Common myeloid progenitor, CD34-positive (primary cell): ENCODE data around the gene EVA1C.
"Not testable (repeated sequence)": the region's sequence is repeated elsewhere in the genome, so short reads cannot be mapped to it uniquely, and the experiment has no call there.

Source experiments
- CTCF ChIA-PET: fragments of 350-600 bp; sonication (Branson Sonifier 250); formaldehyde crosslinking; loops from one replicate; lab custom pipeline; 2021; ENCODE audit warnings: antibody characterized with exemption; lab: Charles Lee
- POLR2A ChIA-PET: fragments of 350-600 bp; sonication (Branson Sonifier 250); formaldehyde crosslinking; loops from one replicate; lab custom pipeline; 2021; ENCODE audit warnings: antibody characterized with exemption; lab: Charles Lee
- DNase-seq, 3 donors: peaks; one replicate each; pipeline versions ENCODE4 v3.0.0 to v3.0.0-alpha.2; 2013
- H3K27ac ChIP-seq, 2 experiments: 1 replicate in 1 of 2; 2 replicates in 1 of 2; pipeline ENCODE4 v1.7.0; 2013; ENCODE audit warnings: inconsistent platforms in 2 of 2, low read length in 2 of 2, mild to moderate bottlenecking in 2 of 2, low read depth in 1 of 2, moderate library complexity in 1 of 2; ENCODE audit not compliant: severe bottlenecking in 2 of 2, insufficient read depth in 1 of 2, poor library complexity in 1 of 2
- H3K27me3 ChIP-seq, 5 experiments: replicated peaks in 2 of 5; 1 replicate in 3 of 5; 2 replicates in 2 of 5; pipeline versions ENCODE4 v1.6.1 to v1.7.0; 2013; ENCODE audit warnings: low read length in 4 of 5, mild to moderate bottlenecking in 2 of 5, moderate library complexity in 2 of 5, inconsistent platforms in 1 of 5; ENCODE audit not compliant: insufficient read depth in 5 of 5, control insufficient read depth in 4 of 5
- H3K36me3 ChIP-seq, 4 experiments: 1 replicate in 2 of 4; 2 replicates in 2 of 4; pipeline versions ENCODE4 v1.6.1 to v1.7.0; 2013; ENCODE audit warnings: low read length in 3 of 4, control low read depth in 1 of 4, mild to moderate bottlenecking in 1 of 4; ENCODE audit not compliant: control insufficient read depth in 4 of 4, insufficient read depth in 4 of 4
- H3K4me1 ChIP-seq, 4 experiments: 1 replicate in 3 of 4; 2 replicates in 1 of 4; pipeline versions ENCODE4 v1.6.1 to v1.7.1; 2013; ENCODE audit warnings: low read length in 3 of 4, mild to moderate bottlenecking in 3 of 4, control low read depth in 1 of 4, inconsistent platforms in 1 of 4, moderate library complexity in 1 of 4; ENCODE audit not compliant: control insufficient read depth in 4 of 4, insufficient read depth in 4 of 4; ENCODE audit errors: control extremely low read depth in 1 of 4
- H3K4me3 ChIP-seq, 7 experiments: 1 replicate in 4 of 7; 2 replicates in 3 of 7; pipeline versions ENCODE4 v1.5.1 to v1.7.0; 2013; ENCODE audit warnings: mild to moderate bottlenecking in 7 of 7, low read length in 6 of 7, moderate library complexity in 6 of 7, inconsistent platforms in 2 of 7, low read depth in 2 of 7, control low read depth in 1 of 7; ENCODE audit not compliant: insufficient read depth in 4 of 7, control insufficient read depth in 1 of 7; ENCODE audit errors: extremely low read depth in 1 of 7
- H3K9me3 ChIP-seq, 5 experiments: 1 replicate in 4 of 5; 2 replicates in 1 of 5; pipeline versions ENCODE4 v1.6.1 to v1.7.1; 2013; ENCODE audit warnings: low read length in 4 of 5, mild to moderate bottlenecking in 2 of 5, inconsistent platforms in 1 of 5, low read depth in 1 of 5, moderate library complexity in 1 of 5; ENCODE audit not compliant: control insufficient read depth in 4 of 5, insufficient read depth in 2 of 5; ENCODE audit errors: control extremely low read depth in 1 of 5
- WGBS: methylation state at CpG from one replicate; pipeline ENCODE4 v1.1.5; 2013; ENCODE audit not compliant: insufficient coverage; 5-methylcytosine and 5-hydroxymethylcytosine counted together

EVA1C gene

GRCh38 chr21:32484706-32485380, 72.3 kb downstream of the EVA1C start:
- POLR2A ChIA-PET, result no interaction called here
- CTCF ChIA-PET, result no interaction called here
- H3K27me3 ChIP-seq, result no peaks in the 10 kb centered on the region
- H3K4me3 ChIP-seq, result peak overlapping the region in 4 of 7 experiments; percentile 29 to 48 (median 46)
- H3K4me1 ChIP-seq, result peaks cover 0 to 8% (median 7%) of the 10 kb centered on the region in 4 experiments
- DNase-seq, result peak; percentile 24 to 66 (median 56)
- no peaks in the 10 kb centered on the region for H3K36me3 ChIP-seq
- WGBS, result 48% methylated on average over 16 of the region's 16 CpGs
- H3K27ac ChIP-seq, result no peak overlapping the region
- peaks cover 0 to 1% (median 0%) of the 10 kb centered on the region in 5 experiments for H3K9me3 ChIP-seq

GRCh38 chr21:32492376-32492775, 79.9 kb downstream of the EVA1C start:
- peaks cover 0 to 11% (median 4%) of the 10 kb centered on the region in 4 experiments for H3K36me3 ChIP-seq
- ChIA-PET POLR2A (no interaction called here), CTCF (no interaction called here)
- H3K27me3 ChIP-seq, result no peaks in the 10 kb centered on the region
- peaks cover 0 to 1% (median 0%) of the 10 kb centered on the region in 4 experiments for H3K4me1 ChIP-seq
- peaks cover 0 to 1% (median 0%) of the 10 kb centered on the region in 5 experiments for H3K9me3 ChIP-seq
- no peak for DNase-seq
- no peak overlapping the region for H3K4me3 ChIP-seq
- no peak overlapping the region for H3K27ac ChIP-seq
- WGBS, result no CpG with 5 or more reads among the region's 3 CpGs

GRCh38 chr21:32494934-32495709, 82.6 kb downstream of the EVA1C start:
- Histone ChIP-seq H3K4me3 (no peak overlapping the region), H3K9me3 (no peaks in the 10 kb centered on the region), H3K4me1 (peaks cover 0 to 1% (median 0%) of the 10 kb centered on the region in 4 experiments), H3K36me3 (peaks cover 0 to 13% (median 6%) of the 10 kb centered on the region in 4 experiments), H3K27ac (no peak overlapping the region), H3K27me3 (no peaks in the 10 kb centered on the region)
- WGBS, result 98% methylated on average over 7 of the region's 10 CpGs
- POLR2A ChIA-PET, result no interaction called here
- no peak for DNase-seq
- CTCF ChIA-PET, result no interaction called here

- no peaks in the 10 kb centered on the region for H3K27me3 ChIP-seq
- H3K4me1 ChIP-seq, result peaks cover 0 to 1% (median 0%) of the 10 kb centered on the region in 4 experiments
- CTCF ChIA-PET, result no interaction called here
Observed at GRCh38 chr21:32496568-32496967, 84.1 kb downstream of the EVA1C start.

GRCh38 chr21:32499249-32500055, 86.9 kb downstream of the EVA1C start:
- Histone ChIP-seq H3K36me3 (peaks cover 0 to 13% (median 6%) of the 10 kb centered on the region in 4 experiments), H3K9me3 (no peaks in the 10 kb centered on the region), H3K4me1 (no peaks in the 10 kb centered on the region), H3K4me3 (no peak overlapping the region), H3K27me3 (no peaks in the 10 kb centered on the region), H3K27ac (no peak overlapping the region)
- WGBS, result 94% methylated on average over 10 of the region's 14 CpGs
- ChIA-PET CTCF (no interaction called here), POLR2A (interaction anchor here (0.6 kb wide), 1 partner anchor 113 kb away, joined by 3 read pairs; no protein-coding TSS in a partner anchor)
- no peak for DNase-seq

More at GRCh38 chr21:32496568-32496967, 84.1 kb downstream of the EVA1C start:
- Histone ChIP-seq H3K4me3 (no peak overlapping the region), H3K9me3 (no peaks in the 10 kb centered on the region), H3K36me3 (peaks cover 0 to 13% (median 6%) of the 10 kb centered on the region in 4 experiments), H3K27ac (no peak overlapping the region)
- no peak for DNase-seq
- WGBS, result 100% methylated on average over 6 of the region's 6 CpGs
- POLR2A ChIA-PET, result no interaction called here

GRCh38 chr21:32503641-32504040, 91.1 kb downstream of the EVA1C start:
- H3K9me3 ChIP-seq, POLR2A ChIA-PET, H3K4me1 ChIP-seq, DNase-seq, H3K27me3 ChIP-seq, H3K27ac ChIP-seq, CTCF ChIA-PET, H3K36me3 ChIP-seq, H3K4me3 ChIP-seq: not testable (repeated sequence)
- 95% methylated on average over 6 of the region's 7 CpGs for WGBS
